Ovary (tissue), 10 donors: ENCODE measurements around the gene PRKCD. TPM values are rescaled to one million over a fixed set of nuclear protein-coding genes. Genes with fewer than 3 reads are reported as not detected.

Source experiments
- DNase-seq, 5 donors: peaks; one replicate each; pipeline ENCODE4 v3.0.0-alpha.2; 2019 to 2020
- H3K27ac ChIP-seq, 2 donors: fragments of 200-600 bp; one replicate each; pipeline versions ENCODE4 v1.5.1 to v1.8.0; 2019 to 2022
- H3K27me3 ChIP-seq: fragments of 200-600 bp; one replicate; pipeline ENCODE4 v1.8.0; 2022
- H3K36me3 ChIP-seq: fragments of 200-600 bp; sonication (generic); one replicate; pipeline ENCODE4 v1.5.1; 2019
- H3K4me1 ChIP-seq: one replicate; pipeline ENCODE4 v1.8.1; 2013; ENCODE audit warnings: mild to moderate bottlenecking, moderate library complexity; ENCODE audit not compliant: insufficient read depth
- H3K4me3 ChIP-seq: fragments of 200-600 bp; sonication (generic); one replicate; pipeline ENCODE4 v1.5.1; 2017
- H3K9me3 ChIP-seq, 2 donors: fragments of 200-600 bp in 1 of 2; sonication (generic) in 1 of 2; one replicate each; pipeline versions ENCODE4 v1.5.1 to v1.8.1; 2013 to 2019; ENCODE audit warnings: mild to moderate bottlenecking in 1 of 2, moderate library complexity in 1 of 2
- CTCF ChIP-seq, 3 donors: fragments of 450-650 bp in 2 of 3; fragments of 200-600 bp in 1 of 3; IDR thresholded peaks; one replicate each; pipeline versions ENCODE4 v1.5.1 to v1.8.0; 2016 to 2022; ENCODE audit warnings: antibody characterized with exemption in 3 of 3, mild to moderate bottlenecking in 1 of 3
- EP300 ChIP-seq: sonication (generic); formaldehyde crosslinking; IDR thresholded peaks from one replicate; pipeline ENCODE4 v1.6.1; 2017; ENCODE audit warnings: antibody characterized with exemption
- POLR2A ChIP-seq: fragments of 450-650 bp; IDR thresholded peaks from one replicate; pipeline ENCODE4 v1.6.1; 2017; ENCODE audit warnings: antibody characterized with exemption, mild to moderate bottlenecking, moderate library complexity
- WGBS, 3 donors: extraction: QIAGEN DNeasy Blood & Tissue Kit in 1 of 3; methylation state at CpG; one replicate each; pipeline versions ENCODE4 v1.1.5 to v1.1.7; 2013 to 2017; 5-methylcytosine and 5-hydroxymethylcytosine counted together
- intact Hi-C, 4 donors: fragments of 100-400 bp; cut with DNase I; formaldehyde crosslinking; loops; one replicate each; pipeline versions ENCODE4 v1.11.0 to v1.15.1; 2022 to 2023
- long read RNA-seq, 3 donors: library from polyadenylated mRNA in 2 of 3; unstranded in 2 of 3; transcript quantifications; one replicate each; pipeline ENCODE4 v2.0.0 and lab custom pipeline, GENCODE V29; 2021 to 2026
- polyA plus RNA-seq, 2 donors: library from polyadenylated mRNA; stranded (reverse); fragments of 200-250 nt in 1 of 2; fragments of 350-450 nt in 1 of 2; fragmentation: Illumina TruSeq in 1 of 2; extraction: RNeasy Lipid Tissue Mini Kit (QIAGEN cat#74804) in 1 of 2; gene quantifications; one replicate each; pipeline ENCODE4 v1.2.3, GENCODE V29; 2013 to 2014
- total RNA-seq, 7 donors: library from RNA; depleted of rRNA in 2 of 7; stranded (reverse); fragments of >200 nt in 2 of 7; fragmentation: NEBNext Ultra II Directional in 3 of 7; extraction: Animal tissue kit (Norgen Biotek cat#: 25700) in 3 of 7; gene quantifications; one replicate each; pipeline versions ENCODE4 v1.1.0 to v1.2.4, GENCODE V29; 2016 to 2023
- donor health status: DM: no; HTN: no; CAD: no; lungs with moderate emphysema.
- donor health status: DM: no; HTN: no; CAD: no.
- donor health status: Bipolar disorder and iron deficiency.
- donor health status: DM: yes; HTN: yes; CAD: no.
- donor health status: DM: no; HTN: no; CAD: no.
- donor health status: DM: yes; HTN: yes; CAD: no.

The PRKCD gene
- total RNA-seq (10 to 100 TPM in 6 of 7 donors, 1 to 10 TPM in 1; 6.6 to 19.7 (median 15.2) TPM), polyA plus RNA-seq (10 to 100 TPM in 1 of 2 donors, 1 to 10 TPM in 1; 9.6 to 22.2 TPM)
- long read RNA-seq, donor 1, partial matches to known transcripts = 11 of 19 reads
- long read RNA-seq, donor 1, other reads (novel, unspliced or antisense) = 4 of 19 reads
- long read RNA-seq, donor 2, partial matches to known transcripts = 0 of 6 reads
- long read RNA-seq, donor 2, other reads (novel, unspliced or antisense) = 0 of 6 reads
- long read RNA-seq, donor 3, transcript PRKCD-202 (18 exons, 2,810 nt) = major isoform, 19 of 49 reads
- long read RNA-seq, donor 3, transcript PRKCD-201 (19 exons, 2,680 nt) = minor isoform, 14 of 49 reads
- long read RNA-seq, donor 3, partial matches to known transcripts = 4 of 49 reads
- long read RNA-seq, donor 3, other reads (novel, unspliced or antisense) = 12 of 49 reads

- Histone ChIP-seq H3K9me3 (no peaks in the 10 kb centered on the region), H3K27me3 (no peaks in the 10 kb centered on the region), H3K4me1 (peaks cover 10% of the 10 kb centered on the region), H3K4me3 (peak within 1 kb of the TSS; percentile 86), H3K27ac (peak within 1 kb of the TSS; percentile 68 to 84), H3K36me3 (no peaks in the 10 kb centered on the region)
- peak; percentile 81 to 91 (median 89) for DNase-seq
- TF ChIP-seq EP300 (no peak), CTCF (IDR thresholded peaks at IDR 0.05) (peak in 2 of 3 donors; percentile 1 to 14), POLR2A (peak; percentile 26)
- WGBS, 3 donors = 0 to 1% (median 0%) methylated on average over 52 to 88 of the region's 88 CpGs
- intact Hi-C loops = no loop called here
Measured at GRCh38 chr3:53160660-53161449, at the start of gene PRKCD. TSS of gene PRKCD (plus strand) at chr3:53161209. CDS start at chr3:53178423, 17,214 bp downstream.

GRCh38 chr3:53111822-53112221 is 49.2 kb upstream of the PRKCD start:
- H3K4me3 ChIP-seq = no peak overlapping the region
- H3K27ac ChIP-seq = no peak overlapping the region
- H3K36me3 ChIP-seq = no peaks in the 10 kb centered on the region
- H3K27me3 ChIP-seq = no peaks in the 10 kb centered on the region
- intact Hi-C loops = loop anchor here in 1 of 4 donors (5.0 kb wide), 1 partner anchor 80 kb away; no protein-coding TSS in a partner anchor
- H3K4me1 ChIP-seq = peaks cover 2% of the 10 kb centered on the region
- DNase-seq = no peak
- 59 to 68% (median 64%) methylated on average over 3 of the region's 3 CpGs for whole genome bisulfite sequencing, 3 donors
- TF ChIP-seq POLR2A (no peak), EP300 (no peak), CTCF (IDR thresholded peaks at IDR 0.05) (no peak)
- H3K9me3 ChIP-seq = no peaks in the 10 kb centered on the region

- TF ChIP-seq POLR2A = no peak
- no peak for TF ChIP-seq EP300
- TF ChIP-seq CTCF (IDR thresholded peaks at IDR 0.05) = no peak
- 24 to 43% (median 41%) methylated on average over 1 of the region's 1 CpG for WGBS, 3 donors
- intact Hi-C loops = loop anchor here (2.0 to 5.0 kb wide), 2 partner anchors 79 to 81 kb away; no protein-coding TSS in a partner anchor
- DNase-seq = peak; percentile 65 to 88 (median 87)
- no peaks in the 10 kb centered on the region for H3K9me3 ChIP-seq
- no peak overlapping the region for H3K4me3 ChIP-seq
- peak overlapping the region in 1 of 2 donors; percentile 54 for H3K27ac ChIP-seq
- H3K27me3 ChIP-seq = no peaks in the 10 kb centered on the region
- H3K4me1 ChIP-seq = peaks cover 2% of the 10 kb centered on the region
- no peaks in the 10 kb centered on the region for H3K36me3 ChIP-seq
Measured at GRCh38 chr3:53113293-53114010, 47.6 kb upstream of the PRKCD start.

GRCh38 chr3:53114011-53114400 is 47.0 kb upstream of the PRKCD start:
- peak; percentile 75 to 88 (median 83) for DNase-seq
- no peaks in the 10 kb centered on the region for H3K36me3 ChIP-seq
- no peaks in the 10 kb centered on the region for H3K9me3 ChIP-seq
- H3K4me1 ChIP-seq = peaks cover 2% of the 10 kb centered on the region
- no peak overlapping the region for H3K4me3 ChIP-seq
- no peak for TF ChIP-seq EP300
- peak; percentile 14 for TF ChIP-seq POLR2A
- peak; percentile 70 to 92 (median 90) for TF ChIP-seq CTCF (IDR thresholded peaks at IDR 0.05)
- WGBS, 3 donors = 6 to 12% (median 8%) methylated on average over 5 of the region's 5 CpGs
- intact Hi-C loops = loop anchor here (2.0 to 5.0 kb wide), 2 partner anchors 78 to 81 kb away; no protein-coding TSS in a partner anchor
- peak overlapping the region in 1 of 2 donors; percentile 54 for H3K27ac ChIP-seq
- no peaks in the 10 kb centered on the region for H3K27me3 ChIP-seq
